Activated T-cell treated with anti-CD3 and anti-CD28 coated beads, Interleukin-2, amount 50 U/mL, for 1 hour (primary cell): ENCODE measurements around the gene SLC4A5.
"Not testable (repeated sequence)": the region's sequence is repeated elsewhere in the genome, so short reads cannot be mapped to it uniquely, and the experiment has no call there.

Source experiments
- DNase-seq: peaks from one replicate; pipeline ENCODE4 v3.0.0-alpha.2; 2020

SLC4A5 gene

DNA sequence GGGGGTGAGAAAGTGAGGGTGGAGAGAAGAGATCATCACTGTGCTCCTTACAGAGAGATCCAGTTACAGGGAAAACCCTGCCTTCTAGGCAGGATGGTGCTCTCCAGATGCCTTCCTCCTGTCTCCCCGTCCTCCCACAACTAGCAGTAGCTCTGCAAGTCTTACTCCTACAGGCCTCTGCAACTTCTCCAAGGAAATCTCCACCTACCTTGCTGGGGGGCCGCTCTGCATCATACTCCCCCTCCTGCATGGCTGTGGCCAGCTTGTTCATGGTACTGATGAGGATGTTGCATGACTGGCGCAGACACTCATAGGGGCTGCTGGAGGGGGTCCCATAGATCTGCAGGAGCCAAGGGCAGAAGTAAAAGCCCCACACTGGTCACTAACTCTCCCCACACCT is 22.8 kb upstream of the SLC4A5 start:
- DNase-seq = no peak

DNA sequence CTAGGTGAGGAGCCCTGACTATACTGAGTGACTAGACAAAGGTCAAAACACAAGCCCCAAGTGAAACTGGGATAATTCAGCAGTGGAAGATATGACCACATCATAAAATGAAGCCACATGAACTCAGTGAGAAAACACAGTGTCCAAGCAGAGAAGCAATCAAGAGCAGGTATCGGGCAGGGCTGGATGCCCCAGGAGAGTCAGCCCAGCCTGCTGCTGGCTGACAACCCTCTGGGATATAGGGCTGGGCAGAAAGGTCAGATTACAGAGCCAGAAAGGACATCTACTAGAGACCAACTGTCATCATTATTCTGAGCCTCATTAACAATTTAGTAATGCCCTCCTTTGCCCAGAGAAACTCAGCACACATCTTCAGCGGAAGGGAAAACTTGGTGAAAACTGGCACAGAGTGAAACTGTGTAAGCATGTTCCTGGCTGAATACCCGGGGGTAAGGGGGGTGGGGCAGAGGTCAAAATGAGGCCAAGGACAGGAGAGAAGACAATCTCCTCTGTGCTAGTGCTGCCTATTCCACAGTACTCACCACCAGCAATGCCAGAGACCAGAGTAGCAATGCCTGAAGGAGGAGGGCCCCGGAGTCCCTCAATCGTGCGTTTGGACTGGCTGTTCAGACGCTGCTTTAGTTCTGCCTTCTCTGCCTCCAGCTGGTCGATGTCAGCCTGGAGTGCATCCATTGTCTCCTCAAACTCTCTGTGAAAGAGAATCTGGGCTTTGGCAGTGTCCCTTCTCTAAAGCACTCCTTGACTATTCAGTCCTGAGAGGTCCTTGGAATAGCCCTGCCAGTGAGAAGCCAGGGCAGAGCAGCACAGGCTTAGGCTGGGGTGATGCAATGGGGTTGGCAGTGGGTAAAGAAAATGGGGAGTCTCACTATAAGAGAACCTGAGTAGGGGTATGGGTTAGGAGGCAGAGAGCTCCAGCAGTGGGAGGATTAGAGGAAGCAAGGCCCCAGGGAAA is 21.6 kb upstream of the SLC4A5 start:
- DNase-seq = no peak

DNA sequence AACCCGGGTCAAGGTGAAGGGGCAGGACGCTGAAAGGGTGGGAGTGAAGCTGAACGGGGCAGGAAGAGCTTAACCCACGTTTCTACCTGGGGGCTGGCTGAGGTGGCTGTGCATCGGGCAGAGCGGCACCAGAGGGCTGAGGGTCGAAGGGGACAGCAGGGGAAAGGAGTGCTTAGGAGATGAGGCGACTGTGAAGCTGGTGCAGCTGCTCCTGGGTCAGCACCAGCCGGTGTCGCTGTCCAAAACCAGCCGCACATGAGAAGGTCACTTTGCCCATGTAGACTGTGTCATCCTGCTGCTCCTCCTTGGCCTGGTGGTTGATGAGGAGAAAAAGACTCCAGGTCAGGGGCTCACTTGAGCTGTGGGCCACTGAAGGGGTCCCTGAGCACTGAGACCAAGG is 18.1 kb upstream of the SLC4A5 start:
- no peak for DNase-seq

DNA sequence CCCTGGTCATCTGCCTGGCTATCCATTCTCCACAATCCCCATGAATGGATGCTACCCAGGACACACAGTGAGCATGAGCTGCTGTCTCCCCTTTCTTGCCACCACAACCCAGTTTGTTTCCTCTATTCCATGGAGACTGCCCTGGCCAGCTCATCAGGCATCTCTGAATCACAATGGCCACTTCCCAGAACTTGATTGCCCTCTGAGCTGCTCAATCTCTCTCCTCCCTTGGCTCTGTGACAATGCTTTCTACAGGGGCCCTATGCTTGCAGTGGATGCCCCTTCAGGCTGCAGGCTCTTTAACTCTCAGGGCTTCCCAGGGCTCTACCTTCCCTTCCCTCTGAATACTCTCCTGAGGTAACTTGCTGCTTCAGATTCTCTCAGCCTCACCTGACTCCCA is 14.4 kb upstream of the SLC4A5 start:
- no peak for DNase-seq

DNA sequence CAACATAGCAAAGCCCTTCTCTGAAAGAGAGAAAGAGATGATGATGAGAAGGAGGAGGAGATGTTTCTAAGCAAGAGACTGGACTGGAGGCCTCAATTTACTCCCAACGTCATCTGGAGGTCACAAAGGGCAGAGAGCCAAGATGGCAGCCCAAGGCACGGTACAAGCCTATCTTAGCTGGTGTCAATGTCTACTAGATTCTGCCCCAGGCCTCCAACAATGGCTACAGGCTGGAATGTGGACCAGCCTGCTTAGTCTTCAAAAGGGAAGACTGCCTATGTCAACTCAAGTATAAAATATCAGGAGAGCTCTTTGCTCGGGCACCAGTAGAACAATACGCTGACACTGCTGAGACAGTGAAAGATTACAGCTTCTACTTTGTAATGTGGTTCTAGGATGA is 6.7 kb upstream of the SLC4A5 start:
- DNase-seq = no peak

DNA sequence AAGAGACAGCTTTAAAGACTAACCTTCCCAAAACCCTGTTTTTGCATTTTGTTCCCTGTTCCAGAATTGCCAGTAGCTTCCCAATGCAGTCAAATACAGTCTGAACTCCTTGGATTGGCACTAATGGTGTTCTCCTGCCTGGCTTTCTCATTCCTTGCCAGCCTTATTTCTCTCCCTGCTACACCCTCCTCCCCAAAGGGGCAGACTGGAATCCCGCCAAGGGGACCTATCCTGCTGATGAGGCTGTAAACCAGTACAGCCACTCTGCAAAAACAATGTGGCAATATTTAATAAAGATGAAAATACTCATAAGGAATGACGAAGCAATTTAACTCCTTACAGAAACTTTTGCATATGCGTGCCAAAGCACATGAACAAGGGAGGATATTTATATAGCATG is 4.5 kb upstream of the SLC4A5 start:
- no peak for DNase-seq

DNA sequence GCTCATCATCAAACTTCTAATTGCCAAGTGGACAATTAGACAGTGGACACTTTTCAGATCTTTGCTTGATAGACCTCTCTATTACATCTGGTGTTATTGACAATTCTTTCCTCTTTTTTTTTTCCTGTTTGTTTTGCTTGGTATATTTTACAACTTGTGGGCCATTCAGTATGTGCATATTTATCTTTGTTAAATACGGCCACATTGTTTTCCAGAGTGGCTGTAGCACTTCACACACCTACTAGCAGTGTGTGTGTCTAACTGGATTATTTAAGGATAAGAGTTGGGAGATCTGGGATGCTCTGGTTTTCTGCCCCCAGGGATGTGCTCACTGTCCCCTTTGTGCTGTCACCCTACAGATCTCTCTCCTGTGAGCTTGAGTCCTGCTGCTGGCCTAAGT is 4.1 kb upstream of the SLC4A5 start:
- DNase-seq = no peak

DNA sequence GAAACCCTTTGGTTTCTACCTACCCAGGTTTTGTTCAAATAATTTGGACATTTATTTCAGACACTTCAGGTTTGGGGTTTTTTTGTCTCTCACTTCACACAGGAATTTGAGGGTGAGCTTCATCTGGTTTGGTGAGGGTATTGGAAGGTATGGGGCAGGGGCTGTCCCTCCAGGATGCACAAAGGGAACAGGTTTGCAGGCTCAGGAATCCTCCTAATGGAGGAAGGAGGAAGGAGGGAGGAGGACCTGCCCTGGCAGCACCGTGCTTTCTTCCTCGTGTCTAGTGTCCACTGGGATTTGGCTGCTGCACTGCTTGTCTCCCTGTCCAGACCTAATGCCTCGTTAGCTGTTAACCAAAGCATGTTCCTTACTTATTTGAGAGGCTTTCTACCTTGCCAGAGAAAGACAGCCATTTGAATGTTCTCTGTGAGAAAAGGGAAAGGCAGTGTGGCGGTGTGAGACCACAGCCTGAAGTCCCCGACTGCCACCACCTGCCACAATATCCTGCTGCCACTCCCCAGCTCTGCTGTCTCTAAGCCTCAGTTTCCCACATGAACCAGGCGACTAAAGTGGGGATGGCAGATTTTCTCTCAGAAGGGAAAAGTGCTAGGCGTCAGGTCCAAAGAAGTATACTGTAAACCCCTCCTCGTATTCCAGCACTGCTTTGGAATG is 2.2 kb upstream of the SLC4A5 start:
- no peak for DNase-seq

DNA sequence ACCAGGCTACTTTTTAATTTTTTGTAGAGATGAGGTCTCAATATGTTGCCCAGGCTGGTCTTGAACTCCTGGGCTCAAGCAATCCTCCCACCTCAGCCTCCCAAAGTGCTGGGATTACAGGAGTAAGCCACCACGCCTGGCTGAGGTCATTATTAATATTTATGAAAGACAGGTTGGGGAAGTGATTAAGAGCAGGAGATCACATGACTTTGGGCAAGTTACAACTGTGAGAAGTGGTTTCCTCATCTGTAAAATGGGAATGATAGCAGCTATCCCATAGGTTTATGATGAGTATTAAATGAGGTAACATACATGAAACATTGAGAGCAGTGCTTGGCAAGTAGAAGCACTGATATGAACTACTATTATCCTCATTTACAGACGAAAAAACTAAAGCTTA is 7.0 kb downstream of the SLC4A5 start:
- not testable (repeated sequence) for DNase-seq

DNA sequence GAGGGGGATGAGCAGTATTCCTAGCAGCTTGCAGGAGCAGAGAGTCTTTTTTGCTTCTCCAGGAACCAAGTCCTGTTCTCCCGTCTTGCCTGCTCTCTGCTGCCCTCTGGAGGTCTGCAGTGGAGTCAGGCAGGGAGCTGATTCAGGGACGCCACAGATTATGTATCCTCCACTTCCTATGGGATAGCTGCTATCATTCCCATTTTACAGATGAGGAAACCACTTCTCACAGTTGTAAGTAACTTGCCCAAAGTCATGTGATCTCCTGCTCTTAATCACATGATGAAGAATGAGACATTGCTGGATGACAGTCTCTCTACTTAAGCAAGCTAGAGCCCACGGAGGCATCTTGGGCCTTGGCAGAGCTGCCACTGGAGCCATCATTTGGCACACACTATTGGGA is 8.3 kb downstream of the SLC4A5 start:
- DNase-seq = peak; percentile 76

DNA sequence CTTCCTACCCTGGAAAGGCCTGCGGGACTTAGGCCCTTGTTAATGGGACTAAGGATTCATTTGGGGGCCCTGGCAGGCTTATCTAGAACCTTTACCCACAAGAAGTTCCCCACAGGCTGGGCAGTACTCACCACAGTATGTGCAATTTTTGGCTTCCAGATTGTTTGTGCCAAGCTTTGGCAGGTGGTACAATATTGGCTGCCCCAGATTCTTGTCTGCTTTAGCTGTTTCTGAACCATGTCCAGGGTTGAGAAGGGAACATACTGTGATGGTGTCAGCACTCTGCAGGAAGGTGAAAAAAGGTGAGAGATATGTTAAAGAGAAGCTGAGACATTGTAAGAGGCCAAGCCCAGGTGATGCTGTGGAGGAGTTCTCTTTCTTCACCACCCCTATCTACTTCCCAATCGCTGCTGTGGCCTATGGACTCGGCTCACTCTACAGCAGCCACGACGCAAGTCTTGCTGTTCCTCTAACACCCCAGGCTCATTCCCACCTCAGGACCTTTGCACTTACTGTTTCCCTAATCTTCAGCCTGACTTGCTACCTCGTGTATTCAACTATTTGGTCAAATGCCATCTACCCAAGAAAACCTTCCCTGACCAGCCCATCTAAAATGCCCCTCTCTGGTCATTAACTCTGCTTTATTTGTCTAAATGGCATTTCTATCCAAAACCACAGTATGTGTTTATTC is 9.2 kb downstream of the SLC4A5 start:
- DNase-seq = no peak

DNA sequence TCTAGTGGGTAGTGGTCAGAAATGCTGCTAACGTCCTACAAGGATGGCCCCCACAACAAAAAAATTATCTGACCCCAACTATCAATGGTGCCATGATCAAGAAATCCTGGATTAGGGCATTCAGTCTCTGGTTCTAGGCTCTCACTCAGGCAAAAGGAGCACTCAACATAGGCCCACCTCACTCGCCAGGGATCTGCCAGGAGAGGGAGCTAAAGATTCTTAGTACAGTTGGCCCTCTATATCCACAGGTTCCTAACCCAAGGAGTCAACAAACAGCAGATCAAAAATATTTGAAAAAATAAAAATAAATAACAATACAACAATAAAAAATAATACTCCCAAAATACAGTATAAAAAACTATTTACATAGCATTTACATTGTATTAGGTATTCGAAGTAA is 10.0 kb downstream of the SLC4A5 start:
- DNase-seq = no peak

DNA sequence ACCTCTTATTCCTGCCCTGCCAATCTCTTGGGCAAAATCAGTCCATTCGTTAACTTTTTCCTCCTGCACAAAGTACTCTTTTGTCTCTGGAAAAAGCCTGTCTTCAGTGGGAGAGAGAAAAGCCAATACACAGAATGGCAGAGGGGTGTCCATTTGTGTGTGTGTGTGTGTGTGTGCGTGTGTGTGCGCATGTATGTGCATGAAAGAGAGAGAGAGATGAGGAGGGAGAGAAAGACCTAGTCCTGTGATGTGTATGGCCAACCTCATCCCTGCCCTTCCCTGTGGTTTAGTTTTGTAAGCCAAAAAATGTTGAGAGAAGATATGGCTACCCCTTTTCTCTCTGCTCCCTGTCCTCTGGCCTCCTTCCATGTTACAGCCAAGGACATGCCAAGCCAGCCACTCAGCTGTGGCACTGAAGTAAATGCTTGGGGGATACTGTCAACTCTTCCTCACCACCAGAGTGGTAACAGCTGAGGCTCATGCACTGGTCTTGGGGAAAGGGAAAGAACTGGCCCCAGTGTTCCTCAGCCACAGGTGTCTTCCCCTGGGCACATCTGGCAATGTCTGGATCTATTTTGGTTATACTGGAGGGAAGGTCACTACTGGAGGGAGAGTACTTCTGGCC is 10.6 kb downstream of the SLC4A5 start:
- no peak for DNase-seq

DNA sequence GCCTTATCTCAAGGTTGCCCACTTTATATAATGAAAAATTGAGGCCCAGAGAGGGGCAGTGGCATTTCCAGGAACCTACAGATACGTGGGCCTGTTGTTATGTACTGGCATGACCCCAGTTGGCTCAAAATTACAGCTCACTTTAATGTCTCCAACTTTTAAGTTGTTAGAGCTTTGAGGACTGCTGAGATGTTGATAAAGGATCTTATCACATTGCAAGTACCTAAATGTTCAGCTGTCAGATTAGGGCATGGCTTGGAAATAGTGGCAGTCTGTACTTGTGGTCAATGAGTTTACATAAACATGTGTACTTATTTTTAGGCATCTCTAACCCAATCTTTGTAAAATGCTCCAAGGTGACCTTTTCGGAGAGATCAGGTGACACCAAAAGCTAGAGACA is 14.6 kb downstream of the SLC4A5 start:
- DNase-seq = no peak

DNA sequence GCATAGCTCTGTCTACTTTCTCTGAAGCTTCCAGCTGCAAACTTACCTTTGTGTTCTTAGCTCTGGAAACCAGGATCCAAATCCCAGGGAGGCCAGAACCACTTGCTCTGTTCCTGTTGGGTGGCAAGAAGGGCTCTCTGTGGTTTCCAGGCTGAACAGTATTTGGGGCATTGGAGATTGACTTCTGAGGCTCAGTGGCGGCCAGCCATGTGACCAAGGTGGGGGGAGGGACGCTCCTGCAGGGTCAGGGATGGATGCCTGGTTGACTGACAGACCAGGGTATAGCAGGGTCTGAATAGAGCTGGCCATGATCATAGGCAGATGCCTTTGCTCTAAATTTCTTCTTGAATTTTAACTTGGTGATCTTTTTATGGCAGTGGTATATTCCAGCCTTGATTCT is 15.1 kb downstream of the SLC4A5 start:
- DNase-seq = no peak

DNA sequence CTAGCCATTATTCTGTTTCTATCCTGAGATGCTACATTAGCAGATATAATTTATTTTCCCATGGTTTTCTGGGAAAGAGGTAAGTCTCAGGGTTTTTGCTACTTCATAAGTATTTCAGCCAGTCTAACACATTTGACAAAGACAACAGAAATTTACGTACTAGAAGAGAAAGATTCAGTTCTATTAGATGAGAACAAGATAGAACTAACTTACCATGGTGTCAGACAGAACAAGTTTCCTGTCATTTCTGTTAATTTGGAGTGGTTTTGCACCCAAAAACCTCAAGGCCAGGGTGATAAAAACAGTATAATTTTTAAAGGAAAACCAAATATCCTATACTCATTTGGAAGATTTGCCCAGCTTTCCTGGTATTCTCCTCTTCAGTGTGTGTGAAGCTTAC is 15.6 kb downstream of the SLC4A5 start:
- no peak for DNase-seq

DNA sequence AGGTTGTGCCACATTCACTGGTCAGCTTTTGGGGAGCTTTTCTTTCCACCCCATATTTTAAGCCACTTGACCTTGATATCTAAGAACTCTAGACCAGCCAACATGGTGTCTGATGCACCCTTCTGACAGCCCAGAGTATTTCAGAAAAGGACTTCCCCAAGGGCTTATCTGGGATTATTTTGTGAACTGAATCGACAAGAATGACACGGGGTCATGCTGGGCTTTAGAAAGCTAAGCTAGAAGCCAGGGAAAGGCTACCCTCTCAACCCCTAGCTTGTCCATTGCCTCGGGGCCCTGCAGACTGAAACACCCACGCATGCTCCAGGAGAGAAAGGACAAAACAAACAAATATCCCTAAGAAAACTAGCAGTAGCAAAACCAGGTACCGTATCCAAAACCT is 16.0 kb downstream of the SLC4A5 start:
- DNase-seq = no peak

DNA sequence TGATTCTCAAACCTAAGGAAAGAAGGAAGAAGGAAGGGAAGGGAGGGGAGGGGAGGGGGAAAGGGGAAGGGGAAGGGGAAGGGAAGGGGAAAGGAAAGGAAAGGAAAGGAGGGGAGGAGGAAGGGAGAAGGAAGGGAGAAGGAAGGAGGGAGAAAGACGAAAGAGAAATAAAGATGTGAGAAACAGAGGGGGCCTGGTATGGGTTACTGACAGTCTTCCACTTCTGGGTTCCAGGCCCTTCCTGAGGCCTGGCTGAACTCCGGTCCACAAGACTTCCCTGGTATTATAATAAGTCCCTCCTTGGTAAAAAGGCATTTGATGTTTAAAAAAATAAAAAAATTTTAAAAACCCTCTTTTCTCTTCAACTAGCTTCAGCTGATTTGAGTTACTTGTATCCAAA is 17.4 kb downstream of the SLC4A5 start:
- no peak for DNase-seq

DNA sequence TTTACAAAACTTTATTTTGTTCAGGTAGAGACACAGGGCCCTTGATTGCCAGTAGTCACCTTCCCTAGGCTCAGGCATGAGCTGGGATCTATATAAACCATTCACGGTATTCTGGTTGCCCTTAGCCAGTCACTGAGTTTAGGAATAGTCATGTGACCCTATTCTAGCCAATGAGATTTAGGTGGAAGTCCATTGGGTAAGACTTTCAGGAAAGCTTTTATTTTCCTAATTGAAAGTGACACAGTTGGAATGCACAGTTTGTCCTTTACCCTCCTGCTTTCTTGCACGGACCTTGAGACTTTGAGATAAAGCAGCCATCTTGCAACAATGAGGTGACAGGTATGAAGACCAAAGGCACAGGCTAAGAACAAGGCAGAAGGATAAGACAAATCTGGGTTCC is 21.5 kb downstream of the SLC4A5 start:
- no peak for DNase-seq

DNA sequence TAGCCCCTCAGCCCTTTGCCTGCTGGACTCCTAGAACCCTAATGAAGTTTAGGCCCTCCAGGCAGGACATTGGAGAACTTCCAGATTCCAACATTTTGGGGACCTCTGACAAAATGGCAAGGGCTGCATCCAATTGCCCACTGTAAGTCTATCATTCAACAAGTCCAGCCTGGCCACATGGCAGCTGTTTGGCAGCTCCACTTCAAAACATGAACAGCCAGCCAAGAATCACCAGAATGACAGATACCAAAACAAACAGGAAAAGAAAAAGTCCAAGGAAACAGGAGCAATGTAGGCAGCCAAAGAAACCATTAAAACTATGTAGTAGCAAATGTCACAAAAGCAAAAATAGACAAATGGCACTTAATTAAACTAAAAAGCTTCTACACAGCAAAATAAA is 25.5 kb downstream of the SLC4A5 start:
- no peak for DNase-seq

DNA sequence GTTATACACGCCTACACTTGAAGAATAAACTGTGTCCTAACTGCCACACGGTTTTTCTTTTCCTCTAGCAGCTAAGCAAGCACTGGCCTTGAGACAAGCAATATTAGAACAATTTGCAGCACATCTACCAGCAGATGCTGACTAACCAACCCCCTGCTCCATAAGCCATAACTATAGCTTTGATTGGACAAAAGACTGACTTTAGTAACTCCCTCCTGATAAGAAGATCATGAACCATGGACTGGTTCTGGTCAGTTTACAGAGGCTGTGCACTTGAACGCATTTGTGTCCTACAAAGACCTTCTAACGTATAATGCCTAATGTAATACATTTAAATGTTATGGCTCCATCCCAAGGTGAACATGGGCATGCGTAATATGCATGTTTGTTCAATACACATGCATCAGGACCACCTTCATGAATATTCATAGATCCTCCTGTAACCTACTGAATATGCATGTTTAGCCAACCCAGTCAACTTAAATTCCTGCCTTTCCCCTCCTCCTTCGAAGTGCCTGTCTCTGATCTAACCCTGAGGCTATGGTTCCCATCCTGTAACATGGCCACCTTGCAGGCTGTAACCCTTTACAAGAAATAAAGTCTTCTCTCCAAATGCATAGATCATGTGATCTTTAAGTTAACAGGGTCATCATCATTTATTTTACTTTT is 26.5 kb downstream of the SLC4A5 start:
- no peak for DNase-seq

DNA sequence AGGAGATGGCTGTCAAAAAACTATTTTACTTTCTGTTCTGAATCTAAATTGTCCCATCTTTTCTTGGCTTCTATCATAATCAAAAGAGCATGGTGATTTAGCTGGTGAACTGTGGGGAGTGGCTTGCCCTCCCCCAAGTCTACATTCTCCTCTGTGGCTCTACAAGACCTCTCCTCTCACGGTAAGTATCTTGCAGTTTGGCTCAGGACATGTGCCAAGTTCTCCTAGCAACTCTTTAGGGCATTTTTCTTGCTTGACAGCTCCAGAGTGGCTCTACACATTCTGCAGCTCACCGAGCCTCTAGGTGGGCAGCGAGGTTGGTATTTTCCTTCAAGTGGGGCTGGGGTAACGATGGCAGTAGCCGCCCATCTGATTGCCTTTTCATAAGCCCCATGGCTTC is 29.1 kb downstream of the SLC4A5 start:
- no peak for DNase-seq

DNA sequence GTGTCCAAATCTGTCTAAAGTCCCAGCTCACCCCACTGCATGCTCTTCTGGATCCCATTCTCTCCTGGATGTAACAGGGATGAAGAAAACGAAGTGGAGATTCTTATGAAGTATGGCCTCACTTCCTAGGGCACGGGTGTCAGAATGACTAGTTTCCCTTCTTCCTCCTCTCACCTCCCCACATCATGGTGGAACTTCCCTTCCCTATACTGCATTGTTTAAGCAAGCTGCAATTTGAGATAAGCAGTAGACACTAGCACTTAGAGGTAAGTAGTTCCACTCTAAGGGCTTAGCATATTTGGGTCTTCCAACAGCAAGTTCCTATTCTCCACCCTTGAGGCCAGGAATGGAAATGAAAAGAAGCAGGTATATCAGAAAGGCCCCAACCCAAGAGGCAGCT is 29.7 kb downstream of the SLC4A5 start:
- DNase-seq = no peak
